Psoas muscle (tissue), 8 donors: ENCODE measurements around the gene FERMT3. TPM values are rescaled to one million over a fixed set of nuclear protein-coding genes. Genes with fewer than 3 reads are reported as not detected.

Experiments used
- ATAC-seq, 4 donors: fragments of 200-7000 bp; cut with Tn5 transposase; one replicate each; pipeline ENCODE4 v1.9.1; 2020; ENCODE audit warnings: moderate library complexity in 3 of 4, mild to moderate bottlenecking in 2 of 4
- DNase-seq, 2 donors: peaks; one replicate each; pipeline ENCODE4 v3.0.0-alpha.2; 2020
- H3K27ac ChIP-seq: fragments of 200-600 bp; one replicate; pipeline ENCODE4 v1.8.0; 2022
- H3K27me3 ChIP-seq, 3 donors: fragments of 200-600 bp in 1 of 3; one replicate each; pipeline versions ENCODE4 v1.6.1 to v1.8.0; 2013 to 2022; ENCODE audit warnings: low read length in 2 of 3, mild to moderate bottlenecking in 2 of 3, moderate library complexity in 1 of 3; ENCODE audit not compliant: insufficient read depth in 3 of 3
- H3K36me3 ChIP-seq, 2 donors: fragments of 200-600 bp in 1 of 2; one replicate each; pipeline versions ENCODE4 v1.6.1 to v1.8.0; 2013 to 2022; ENCODE audit warnings: low read depth in 1 of 2, mild to moderate bottlenecking in 1 of 2, moderate library complexity in 1 of 2; ENCODE audit not compliant: insufficient read depth in 1 of 2
- H3K4me1 ChIP-seq: fragments of 200-600 bp; one replicate; pipeline ENCODE4 v1.8.0; 2022
- H3K4me3 ChIP-seq: fragments of 200-600 bp; one replicate; pipeline ENCODE4 v1.8.0; 2022; ENCODE audit warnings: mild to moderate bottlenecking
- H3K9me3 ChIP-seq: fragments of 200-600 bp; one replicate; pipeline ENCODE4 v1.8.0; 2022
- CTCF ChIP-seq: fragments of 200-600 bp; IDR thresholded peaks from one replicate; pipeline ENCODE4 v1.8.0; 2022; ENCODE audit warnings: antibody characterized with exemption
- WGBS, 3 donors: extraction: QIAGEN DNeasy Blood & Tissue Kit; methylation state at CpG; one replicate each; pipeline versions ENCODE4 v1.1.6 to v1.1.7; 2013; 5-methylcytosine and 5-hydroxymethylcytosine counted together
- intact Hi-C, 2 donors: fragments of 100-400 bp; cut with DNase I; formaldehyde crosslinking; loops; one replicate each; pipeline versions ENCODE4 v1.11.0 to v1.14.2; 2022
- polyA plus RNA-seq, 3 donors: library from polyadenylated mRNA; stranded (reverse); fragments of 200-250 nt; gene quantifications; one replicate each; pipeline ENCODE4 v1.2.3, GENCODE V29; 2013
- total RNA-seq, 4 donors: library from RNA; stranded (reverse); fragmentation: NEBNext Ultra II Directional in 2 of 4; extraction: Animal tissue kit (Norgen Biotek cat#: 25700) in 2 of 4; gene quantifications; one replicate each; pipeline versions ENCODE4 v1.2.1 to v1.2.4, GENCODE V29; 2021 to 2023
- donor health status: healthy with polysubstance abuse.
- donor health status: DM: no; HTN: no; CAD: no; lungs with moderate emphysema.
- donor health status: Bipolar disorder and iron deficiency.
- donor health status: healthy.
- donor health status: DM: yes; HTN: yes; CAD: no.
- donor health status: DM: no; HTN: no; CAD: no.
- donor health status: DM: no; HTN: no; CAD: no.
- donor health status: DM: yes; HTN: yes; CAD: no.

FERMT3 gene
- total and polyA plus RNA-seq, 7 donors, result 2.5 to 11.7 (median 6.7) TPM

GRCh38 chr11:64260147-64260708 is 53.7 kb downstream of the FERMT3 start:
- no peak for ATAC-seq
- TF ChIP-seq CTCF, result no peak
- Histone ChIP-seq H3K4me3 (no peak overlapping the region), H3K27me3 (no peaks in the 10 kb centered on the region), H3K36me3 (peaks cover 0 to 84% of the 10 kb centered on the region in 2 donors), H3K4me1 (no peaks in the 10 kb centered on the region), H3K9me3 (no peaks in the 10 kb centered on the region), H3K27ac (no peak overlapping the region)
- no peak for DNase-seq
- 95 to 98% (median 97%) methylated on average over 6 of the region's 6 CpGs for WGBS, 3 donors
- intact Hi-C loops, result no loop called here

DNA sequence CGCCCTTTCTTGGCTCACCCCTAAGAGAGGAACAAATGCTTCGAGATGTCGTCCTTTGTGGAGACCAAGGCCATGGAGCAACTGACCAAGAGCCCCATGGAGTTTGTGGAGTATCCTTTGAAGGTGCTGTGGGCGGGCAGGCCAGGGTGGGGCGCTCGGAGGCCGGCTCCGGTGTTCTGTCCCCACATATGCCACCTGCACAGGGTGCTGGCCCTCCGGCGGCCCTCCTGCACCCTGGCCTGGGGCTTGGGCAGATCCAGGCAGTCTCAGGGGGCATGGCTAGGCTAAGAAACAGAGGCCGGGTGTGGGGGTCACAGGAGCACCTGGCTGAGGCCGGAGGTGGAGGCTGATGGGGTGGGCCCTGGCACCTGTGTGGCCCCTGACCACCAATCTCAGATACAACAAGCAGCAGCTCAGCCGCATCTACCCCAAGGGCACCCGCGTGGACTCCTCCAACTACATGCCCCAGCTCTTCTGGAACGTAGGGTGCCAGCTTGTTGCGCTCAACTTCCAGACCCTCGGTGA is 55.1 kb downstream of the FERMT3 start:
- intact Hi-C loops, result no loop called here
- ATAC-seq, result no peak

DNA sequence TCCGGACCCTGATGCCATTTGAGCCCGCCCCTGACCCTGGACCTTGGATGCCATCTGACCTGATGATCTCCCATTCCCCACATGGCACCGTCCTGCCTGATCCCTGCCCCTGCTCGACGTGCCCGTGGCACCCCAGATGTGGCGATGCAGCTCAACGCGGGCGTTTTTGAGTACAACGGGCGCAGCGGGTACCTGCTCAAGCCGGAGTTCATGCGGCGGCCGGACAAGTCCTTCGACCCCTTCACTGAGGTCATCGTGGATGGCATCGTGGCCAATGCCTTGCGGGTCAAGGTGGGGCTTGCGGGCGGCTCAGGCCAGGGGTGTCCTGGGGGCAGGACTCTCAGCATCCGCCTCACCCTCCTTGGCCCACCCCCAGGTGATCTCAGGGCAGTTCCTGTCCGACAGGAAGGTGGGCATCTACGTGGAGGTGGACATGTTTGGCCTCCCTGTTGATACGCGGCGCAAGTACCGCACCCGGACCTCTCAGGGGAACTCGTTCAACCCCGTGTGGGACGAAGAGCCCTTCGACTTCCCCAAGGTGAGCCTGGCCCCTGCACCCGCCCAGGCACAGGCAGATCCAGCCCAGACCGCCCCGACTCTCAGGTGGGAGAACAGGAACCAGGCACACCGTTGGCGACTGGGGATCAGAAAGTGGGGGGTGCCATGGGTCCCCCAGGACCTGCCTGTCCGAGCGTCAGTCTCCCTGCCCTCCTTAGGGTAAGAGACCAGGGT is 55.9 kb downstream of the FERMT3 start:
- H3K4me3 ChIP-seq, result no peak overlapping the region
- no peaks in the 10 kb centered on the region for H3K4me1 ChIP-seq
- DNase-seq, result peak in 1 of 2 donors; percentile 53
- no peak for ATAC-seq
- TF ChIP-seq CTCF, result no peak
- no peaks in the 10 kb centered on the region for H3K9me3 ChIP-seq
- peaks cover 3 to 78% of the 10 kb centered on the region in 2 donors for H3K36me3 ChIP-seq
- intact Hi-C loops, result no loop called here
- H3K27ac ChIP-seq, result no peak overlapping the region
- 92 to 93% (median 93%) methylated on average over 42 of the region's 42 CpGs for WGBS, 3 donors
- H3K27me3 ChIP-seq, result no peaks in the 10 kb centered on the region

More for the DNA sequence above, 55.1 kb downstream of the FERMT3 start:
- Histone ChIP-seq H3K27ac (no peak overlapping the region), H3K4me3 (no peak overlapping the region), H3K9me3 (no peaks in the 10 kb centered on the region), H3K36me3 (peaks cover 3 to 85% of the 10 kb centered on the region in 2 donors), H3K4me1 (no peaks in the 10 kb centered on the region), H3K27me3 (no peaks in the 10 kb centered on the region)
- no peak for TF ChIP-seq CTCF
- peak in 1 of 2 donors; percentile 48 for DNase-seq
- WGBS, 3 donors, result 81 to 92% (median 85%) methylated on average over 18 of the region's 18 CpGs

- ATAC-seq, result no peak
- 80 to 86% (median 82%) methylated on average over 27 to 29 of the region's 29 CpGs for WGBS, 3 donors
- H3K27me3 ChIP-seq, result no peaks in the 10 kb centered on the region
- DNase-seq, result peak in 1 of 2 donors; percentile 46
- H3K36me3 ChIP-seq, result peaks cover 3 to 70% of the 10 kb centered on the region in 2 donors
- no peak for TF ChIP-seq CTCF
- no peak overlapping the region for H3K4me3 ChIP-seq
- no peak overlapping the region for H3K27ac ChIP-seq
- H3K9me3 ChIP-seq, result no peaks in the 10 kb centered on the region
- intact Hi-C loops, result no loop called here
- peaks cover 6% of the 10 kb centered on the region for H3K4me1 ChIP-seq
Measured at GRCh38 chr11:64263021-64263946, 56.8 kb downstream of the FERMT3 start.
